ENCODE data around the gene CARD6.

DNA sequence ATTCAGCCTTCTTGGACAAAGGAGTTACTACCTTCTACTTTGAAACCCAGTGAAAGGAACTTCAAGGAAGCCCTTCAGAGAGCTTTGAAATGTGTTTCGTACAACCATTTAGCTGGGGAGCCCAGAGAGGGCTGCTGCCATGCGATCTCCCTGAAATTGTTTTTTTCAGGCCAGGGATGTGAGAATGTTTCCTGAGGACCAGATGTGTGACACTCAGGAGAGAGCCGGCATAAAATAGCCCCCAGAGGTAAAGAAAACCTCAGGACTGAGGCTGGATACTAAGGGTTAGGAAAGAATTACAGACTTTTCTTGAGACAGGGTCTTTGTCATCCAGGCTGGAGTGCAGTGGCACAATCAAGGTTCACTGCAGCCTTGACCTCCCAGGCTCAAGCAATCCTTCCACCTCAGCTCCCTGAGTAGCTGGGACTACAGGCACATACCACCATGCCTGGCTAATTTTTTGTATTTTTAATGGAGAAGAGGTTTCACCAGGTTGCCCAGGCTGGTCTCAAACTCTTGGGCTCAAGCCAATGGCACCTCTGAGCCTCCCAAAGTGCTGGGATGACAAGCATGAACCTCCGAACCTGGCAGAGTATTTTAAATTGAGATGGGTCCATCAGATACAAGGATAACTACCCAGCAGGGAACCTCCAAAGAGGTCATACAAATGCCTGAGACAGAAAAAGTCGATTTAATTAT is 14.5 kb upstream of the CARD6 start:
- TF ChIP-seq, protein P1, sequence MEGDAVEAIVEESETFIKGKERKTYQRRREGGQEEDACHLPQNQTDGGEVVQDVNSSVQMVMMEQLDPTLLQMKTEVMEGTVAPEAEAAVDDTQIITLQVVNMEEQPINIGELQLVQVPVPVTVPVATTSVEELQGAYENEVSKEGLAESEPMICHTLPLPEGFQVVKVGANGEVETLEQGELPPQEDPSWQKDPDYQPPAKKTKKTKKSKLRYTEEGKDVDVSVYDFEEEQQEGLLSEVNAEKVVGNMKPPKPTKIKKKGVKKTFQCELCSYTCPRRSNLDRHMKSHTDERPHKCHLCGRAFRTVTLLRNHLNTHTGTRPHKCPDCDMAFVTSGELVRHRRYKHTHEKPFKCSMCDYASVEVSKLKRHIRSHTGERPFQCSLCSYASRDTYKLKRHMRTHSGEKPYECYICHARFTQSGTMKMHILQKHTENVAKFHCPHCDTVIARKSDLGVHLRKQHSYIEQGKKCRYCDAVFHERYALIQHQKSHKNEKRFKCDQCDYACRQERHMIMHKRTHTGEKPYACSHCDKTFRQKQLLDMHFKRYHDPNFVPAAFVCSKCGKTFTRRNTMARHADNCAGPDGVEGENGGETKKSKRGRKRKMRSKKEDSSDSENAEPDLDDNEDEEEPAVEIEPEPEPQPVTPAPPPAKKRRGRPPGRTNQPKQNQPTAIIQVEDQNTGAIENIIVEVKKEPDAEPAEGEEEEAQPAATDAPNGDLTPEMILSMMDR (IDR thresholded peaks at IDR 0.05), result no peak
- TF ChIP-seq EZH2 (IDR thresholded peaks at IDR 0.05) (no peak), EZH2phosphoT487 (IDR thresholded peaks at IDR 0.05) (no peak)
